ENCODE data around the gene ACSS3. TPM values are rescaled to one million over a fixed set of nuclear protein-coding genes. Genes with fewer than 3 reads are reported as not detected.

The ACSS3 gene
- total and polyA plus RNA-seq, 2 of the 8 experiments (the other 6 are each of a cell fraction or from before 2014, with no cell fraction given), result 14.4 to 24.0 TPM

DNA sequence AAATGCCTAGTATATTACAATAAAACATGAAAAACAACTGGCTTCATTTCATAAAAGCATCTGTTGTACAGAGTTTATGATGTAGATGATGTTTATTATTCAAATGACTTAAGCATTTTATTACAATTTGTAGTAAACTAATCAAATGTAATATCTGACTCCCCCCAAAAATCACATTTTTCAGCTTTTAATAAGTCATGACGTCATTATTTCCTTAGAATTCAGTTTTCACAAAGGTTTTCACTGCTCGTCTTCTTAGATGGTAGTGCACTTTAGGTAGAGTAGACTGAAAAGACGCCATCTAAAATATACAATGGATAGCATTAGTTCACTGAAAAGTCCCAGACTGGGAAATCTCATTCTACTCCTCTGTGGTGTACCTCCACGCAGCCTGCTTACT is 181.5 kb downstream of the ACSS3 start:
- no peak overlapping the region for H2BK15ac ChIP-seq (ENCODE audit: low read length)
- no peak overlapping the region for H3K23ac ChIP-seq (ENCODE audit: insufficient read length)
- FAIRE-seq (no peak), DNase-seq (ENCODE audit: low read depth in 1 of 2, low spot score in 2 of 2) (no peak)
- H2AFZ ChIP-seq (ENCODE audit: low read length), result no peak overlapping the region
- no peak overlapping the region for H2BK120ac ChIP-seq (replicated peaks; ENCODE audit: low read depth, low read length)
- H4K8ac ChIP-seq (ENCODE audit: extremely low read depth, insufficient read depth, low read length), result no peak overlapping the region
- H3K9me3 ChIP-seq (ENCODE audit: insufficient read depth in 2 of 2, low read depth in 1 of 2, low read length in 1 of 2), result no peaks in the 10 kb centered on the region
- no peak overlapping the region for H4K5ac ChIP-seq (ENCODE audit: insufficient read length, low read depth, low read length)
- CTCF ChIA-PET (ENCODE audit: partially characterized antibody), result interaction anchor here (0.6 to 1.9 kb wide), 5 partner anchors 12 to 848 kb away, joined by 3 to 5 read pairs (median 3); no protein-coding TSS in a partner anchor
- no peak overlapping the region for H3K27ac ChIP-seq (ENCODE audit: low read depth, low read length)
- H3K4me2 ChIP-seq (ENCODE audit: insufficient read depth in 1 of 2, low read depth in 2 of 2, low read length in 2 of 2), result no peak overlapping the region
- no peak overlapping the region for H2BK5ac ChIP-seq (ENCODE audit: low read depth, low read length)
- no peak overlapping the region for H2BK12ac ChIP-seq (ENCODE audit: low read depth, low read length)
- no peaks in the 10 kb centered on the region for H3K23me2 ChIP-seq (ENCODE audit: low read depth, low read length)
- H3K4me3 ChIP-seq (ENCODE audit: extremely low read depth in 1 of 4, insufficient read depth in 2 of 4, low read depth in 3 of 4, low read length in 4 of 4), result no peak overlapping the region
- H3K79me1 ChIP-seq (ENCODE audit: low read depth, low read length), result no peaks in the 10 kb centered on the region
- H3K9ac ChIP-seq (replicated peaks in 1 of 4; ENCODE audit: extremely low read depth in 1 of 4, low read depth in 3 of 4, low read length in 3 of 4), result no peak overlapping the region
- H4K20me1 ChIP-seq (replicated peaks in 1 of 2; ENCODE audit: control insufficient read depth in 1 of 2, insufficient read depth in 2 of 2, low read length in 2 of 2), result no peaks in the 10 kb centered on the region
- no peaks in the 10 kb centered on the region for H3K79me2 ChIP-seq (ENCODE audit: control insufficient read depth in 1 of 2, insufficient read depth in 2 of 2, low read length in 2 of 2)
- no peak overlapping the region for H3K18ac ChIP-seq (ENCODE audit: extremely low read depth, low read length)
- no peak overlapping the region for H2AK5ac ChIP-seq (ENCODE audit: low read depth, low read length)
- H3K27me3 ChIP-seq (replicated peaks in 1 of 4; ENCODE audit: control insufficient read depth in 3 of 4, extremely low read depth in 1 of 4, insufficient read depth in 3 of 4, low read length in 3 of 4), result no peaks in the 10 kb centered on the region
- no peak overlapping the region for H3K4ac ChIP-seq (replicated peaks; ENCODE audit: insufficient read length, low read depth, low read length)
- no peak overlapping the region for H4K91ac ChIP-seq (replicated peaks; ENCODE audit: insufficient read length, low read length)
- H3K14ac ChIP-seq (ENCODE audit: insufficient read length), result no peak overlapping the region
- H3K56ac ChIP-seq (replicated peaks; ENCODE audit: insufficient read length, low read depth, low read length), result no peak overlapping the region
- TF ChIP-seq KDM1A (IDR thresholded peaks at IDR 0.05; ENCODE audit: borderline replicate concordance, low read length) (no peak), TAF7 (optimal IDR thresholded peaks at IDR 0.05; ENCODE audit: borderline replicate concordance, low read depth, low read length) (no peak), RXRA (IDR thresholded peaks at IDR 0.05; ENCODE audit: insufficient read depth, low read depth, low read length) (no peak), ASH2L (IDR thresholded peaks at IDR 0.05; ENCODE audit: low read length) (no peak), JUND (IDR thresholded peaks at IDR 0.05; ENCODE audit: low read length) (no peak), KDM5A (IDR thresholded peaks at IDR 0.05; ENCODE audit: low read length) (no peak), SAP30 (IDR thresholded peaks at IDR 0.05; ENCODE audit: insufficient read depth, insufficient replicate concordance, low read length) (no peak), HDAC2 (IDR thresholded peaks at IDR 0.05; ENCODE audit: borderline replicate concordance in 1 of 2, low read depth in 2 of 2, low read length in 2 of 2) (no peak), TBP (IDR thresholded peaks at IDR 0.05; ENCODE audit: low read depth, low read length) (no peak), JUN (IDR thresholded peaks at IDR 0.05; ENCODE audit: low read depth, low read length) (no peak)
- TF ChIP-seq, protein P1, sequence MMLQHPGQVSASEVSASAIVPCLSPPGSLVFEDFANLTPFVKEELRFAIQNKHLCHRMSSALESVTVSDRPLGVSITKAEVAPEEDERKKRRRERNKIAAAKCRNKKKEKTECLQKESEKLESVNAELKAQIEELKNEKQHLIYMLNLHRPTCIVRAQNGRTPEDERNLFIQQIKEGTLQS (IDR thresholded peaks at IDR 0.05; ENCODE audit: insufficient read depth, low read depth, low read length), result no peak
- POLR2A ChIA-PET (ENCODE audit: partially characterized antibody), result no interaction called here
- H2BK20ac ChIP-seq (ENCODE audit: low read length), result no peak overlapping the region
- no peaks in the 10 kb centered on the region; a peak in 2 of 8 replicates for H3K36me3 ChIP-seq (ENCODE audit: control insufficient read depth in 2 of 4, insufficient read depth in 4 of 4, low read length in 3 of 4)
- WGBS, 2 experiments (ENCODE audit: extremely low coverage in 1 of 2, insufficient coverage in 1 of 2, insufficient read length in 1 of 2, insufficient replicate concordance in 2 of 2, low coverage in 1 of 2, low lambda C conversion rate in 2 of 2, missing lambda C conversion rate in 1 of 2), result 80% methylated on average over 4 of the region's 4 CpGs; no CpG with 5 or more reads in 1 of the 2 experiments
- peaks cover 0 to 6% (median 4%) of the 10 kb centered on the region in 4 experiments; a peak in 4 of 7 replicates for H3K4me1 ChIP-seq (replicated peaks in 1 of 4; ENCODE audit: control insufficient read depth in 3 of 4, insufficient read depth in 4 of 4, low read length in 3 of 4)

All from H1 (cell line).